ENCODE results near the gene CD209.

GRCh38 chr19:7787141-7787540, 39.8 kb upstream of the CD209 start:
- TF ChIP-seq EZH2phosphoT487 (IDR thresholded peaks at IDR 0.05) (no peak), EZH2 (IDR thresholded peaks at IDR 0.05) (no peak)

Data from neural progenitor cell (in vitro differentiated cells).